Immature natural killer cell (primary cell): Measurements from ENCODE around the gene PRKAG1. TPM values are rescaled to one million over a fixed set of nuclear protein-coding genes. Genes with fewer than 3 reads are reported as not detected.

Experiments used
- DNase-seq, 3 donors: peaks; one replicate each; pipeline ENCODE4 v3.0.0; 2022; ENCODE audit warnings: mixed read lengths in 1 of 3
- H3K27ac Mint-ChIP-seq, 6 donors: one replicate each; pipeline ENCODE4 v1.8.0; 2020; ENCODE audit warnings: mixed read lengths in 6 of 6, mild to moderate bottlenecking in 5 of 6, inconsistent platforms in 4 of 6, moderate library complexity in 3 of 6
- H3K27me3 Mint-ChIP-seq, 3 donors: one replicate each; pipeline ENCODE4 v1.8.0; 2020 to 2021; ENCODE audit warnings: low read depth in 3 of 3, mild to moderate bottlenecking in 3 of 3, mixed read lengths in 3 of 3, moderate library complexity in 3 of 3, inconsistent platforms in 1 of 3
- H3K36me3 Mint-ChIP-seq, 3 donors: one replicate each; pipeline ENCODE4 v1.8.0; 2020; ENCODE audit warnings: mixed read lengths in 3 of 3, inconsistent platforms in 2 of 3, mild to moderate bottlenecking in 2 of 3
- H3K4me1 Mint-ChIP-seq, 2 donors: one replicate each; pipeline ENCODE4 v1.8.0; 2020; ENCODE audit warnings: inconsistent platforms in 2 of 2, mild to moderate bottlenecking in 2 of 2, mixed read lengths in 2 of 2, moderate library complexity in 1 of 2
- H3K4me3 Mint-ChIP-seq, 5 donors: one replicate each; pipeline ENCODE4 v1.8.0; 2020; ENCODE audit warnings: mild to moderate bottlenecking in 5 of 5, mixed read lengths in 5 of 5, inconsistent platforms in 3 of 5, moderate library complexity in 3 of 5
- H3K9me3 Mint-ChIP-seq, 6 donors: one replicate each; pipeline ENCODE4 v1.8.0; 2020; ENCODE audit warnings: mild to moderate bottlenecking in 6 of 6, mixed read lengths in 6 of 6, inconsistent platforms in 4 of 6, moderate library complexity in 3 of 6
- polyA plus RNA-seq, 3 donors: library from polyadenylated mRNA; unstranded; fragments of 300-500 nt; fragmentation: Illumina TruSeq; gene quantifications; one replicate each; pipeline ENCODE4 v1.2.3, GENCODE V29; 2021

PRKAG1 gene
- polyA plus RNA-seq, 3 donors from 2014 or later = 58.5 to 75.3 (median 69.1) TPM

DNA sequence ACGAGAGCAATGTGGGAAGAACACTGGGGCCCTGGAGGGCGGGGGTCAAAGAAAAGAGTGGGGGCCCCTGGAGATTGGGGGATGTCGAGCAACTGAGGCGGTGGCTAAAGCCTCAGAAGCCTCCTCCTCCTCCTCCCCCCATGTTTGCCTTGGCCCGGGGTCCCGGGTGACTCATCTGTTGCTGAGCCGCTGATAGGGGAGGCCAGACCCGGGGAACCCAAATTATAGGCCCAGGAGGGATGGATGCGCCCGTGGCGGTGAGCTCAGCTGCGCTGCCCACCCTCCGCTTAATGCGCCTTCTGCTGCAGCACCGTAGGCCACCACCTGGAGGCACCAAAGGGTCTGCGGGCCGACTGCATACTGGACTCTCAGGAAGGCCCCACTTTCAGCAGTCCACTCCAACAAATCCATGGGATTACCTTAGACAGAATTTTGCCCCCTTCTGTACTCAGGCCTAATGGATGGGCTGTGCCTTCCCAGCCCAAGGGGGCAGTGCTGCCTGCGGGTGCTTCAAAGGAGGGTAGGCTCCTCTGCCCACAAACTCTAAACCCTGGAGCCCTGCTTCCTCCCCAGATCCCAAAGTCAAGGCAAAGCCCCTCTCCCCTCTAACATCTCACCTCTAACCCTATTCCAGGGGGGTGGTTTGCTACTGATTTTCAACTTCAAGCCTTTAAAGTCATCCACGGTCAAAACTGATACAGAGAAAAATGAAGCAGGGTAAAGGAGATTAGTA lies 44.5 kb downstream of the PRKAG1 start:
- peak; percentile 41 to 46 (median 42) for DNase-seq
- H3K4me3 Mint-ChIP-seq = no peak overlapping the region

DNA sequence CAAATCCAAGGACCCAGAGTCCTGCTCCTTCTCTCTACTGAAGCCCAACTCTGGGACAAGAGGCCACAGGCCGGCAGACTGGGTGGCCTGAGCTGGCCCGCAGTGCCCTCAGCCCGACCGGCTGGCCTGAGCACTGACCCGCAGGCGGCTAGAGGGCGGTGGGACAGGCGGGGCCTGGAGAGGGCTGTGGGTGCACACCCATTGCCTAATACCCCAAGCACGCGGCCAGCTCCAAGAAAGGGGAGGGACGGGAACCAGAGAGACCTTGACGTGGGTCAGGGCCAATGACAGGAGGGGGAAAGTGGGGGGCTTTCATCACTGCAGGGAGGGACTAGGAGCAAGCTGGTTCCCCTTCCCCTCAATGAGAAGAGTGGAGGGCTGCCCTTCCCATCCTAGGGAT lies 45.0 kb downstream of the PRKAG1 start:
- no peak for DNase-seq
- Mint-ChIP-seq H3K36me3 (no peaks in the 10 kb centered on the region), H3K4me3 (no peak overlapping the region), H3K4me1 (peaks cover 48% of the 10 kb centered on the region in 2 donors), H3K27me3 (peaks cover 26 to 41% (median 28%) of the 10 kb centered on the region in 3 donors), H3K9me3 (no peaks in the 10 kb centered on the region), H3K27ac (no peak overlapping the region)

More for the DNA sequence above, 44.5 kb downstream of the PRKAG1 start:
- peaks cover 50 to 54% of the 10 kb centered on the region in 2 donors for H3K4me1 Mint-ChIP-seq
- H3K9me3 Mint-ChIP-seq = no peaks in the 10 kb centered on the region
- no peak overlapping the region for H3K27ac Mint-ChIP-seq
- peaks cover 28 to 44% (median 29%) of the 10 kb centered on the region in 3 donors for H3K27me3 Mint-ChIP-seq
- H3K36me3 Mint-ChIP-seq = no peaks in the 10 kb centered on the region

DNA sequence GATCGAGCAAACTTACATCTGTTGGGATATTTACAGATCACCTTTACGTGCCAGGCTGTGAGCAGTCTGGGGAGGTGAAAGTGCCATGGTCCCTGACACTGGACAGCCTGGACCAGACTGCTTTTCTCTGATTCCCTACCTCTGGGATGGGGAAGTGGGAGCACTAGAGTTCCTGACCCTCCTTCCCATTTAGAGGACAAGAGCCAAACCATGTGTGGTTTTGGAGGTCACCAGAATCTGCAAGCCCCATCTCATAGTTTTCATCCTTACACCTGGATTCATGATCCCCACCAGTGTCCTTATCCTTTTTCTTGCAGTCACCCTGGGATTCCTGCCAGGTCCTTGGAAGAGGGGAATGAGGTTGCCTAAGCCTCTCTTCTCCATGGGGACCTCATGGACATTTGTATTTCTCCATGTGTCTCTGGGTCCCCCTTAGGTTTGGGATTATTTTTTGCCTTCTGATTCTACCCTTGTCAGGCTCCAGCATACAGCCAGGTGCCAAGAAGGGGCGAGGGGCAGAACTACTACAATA lies 45.6 kb downstream of the PRKAG1 start:
- no peaks in the 10 kb centered on the region for H3K36me3 Mint-ChIP-seq
- H3K27me3 Mint-ChIP-seq = peaks cover 23 to 39% (median 28%) of the 10 kb centered on the region in 3 donors
- no peak for DNase-seq
- H3K4me3 Mint-ChIP-seq = peak overlapping the region in 1 of 5 donors; percentile 79
- peaks cover 46% of the 10 kb centered on the region in 2 donors for H3K4me1 Mint-ChIP-seq
- no peaks in the 10 kb centered on the region for H3K9me3 Mint-ChIP-seq
- peak overlapping the region in 1 of 6 donors; percentile 51 for H3K27ac Mint-ChIP-seq

DNA sequence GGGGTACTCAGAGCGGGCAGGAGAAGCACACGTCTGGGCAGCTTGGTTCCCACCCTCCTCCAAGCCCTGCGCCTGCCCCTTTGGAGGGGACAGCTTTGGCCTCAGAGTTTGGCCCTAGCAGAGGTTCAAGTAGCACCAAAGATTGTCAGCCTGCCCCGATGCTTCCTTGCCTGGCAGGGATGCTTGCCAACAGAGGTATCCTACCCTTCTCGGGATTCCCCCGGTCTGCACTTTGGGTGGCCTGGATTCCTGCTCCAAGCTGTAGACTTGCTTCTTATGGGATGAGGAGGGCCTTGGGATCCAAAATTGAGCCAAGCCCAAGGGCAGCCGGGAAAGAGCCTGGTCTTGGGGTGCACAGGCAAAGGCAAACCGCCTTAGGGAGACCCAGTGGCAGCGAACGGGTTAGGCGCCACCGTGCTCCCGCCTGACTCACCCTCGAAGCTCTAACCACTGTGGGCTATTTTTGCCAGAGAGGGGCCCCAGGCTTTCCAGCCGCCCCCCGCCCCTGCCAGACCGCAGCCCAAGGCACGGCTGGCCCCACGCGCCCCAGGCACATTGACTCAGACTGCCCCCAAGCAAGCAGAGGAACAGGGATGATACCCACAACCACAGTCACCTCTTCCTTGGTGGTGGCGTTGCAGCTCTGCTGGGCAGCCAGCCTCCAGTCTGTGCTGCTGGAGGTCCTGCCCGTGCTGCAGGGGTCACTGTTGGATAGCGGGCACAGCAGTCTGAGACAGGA lies 46.2 kb downstream of the PRKAG1 start:
- Mint-ChIP-seq H3K4me3 (peak overlapping the region in 4 of 5 donors; percentile 68 to 80 (median 79)), H3K27ac (peak overlapping the region in 1 of 6 donors; percentile 51), H3K36me3 (no peaks in the 10 kb centered on the region), H3K4me1 (peaks cover 40% of the 10 kb centered on the region in 2 donors), H3K9me3 (no peaks in the 10 kb centered on the region), H3K27me3 (peaks cover 19 to 33% (median 23%) of the 10 kb centered on the region in 3 donors)
- DNase-seq = peak; percentile 49 to 51 (median 49)

DNA sequence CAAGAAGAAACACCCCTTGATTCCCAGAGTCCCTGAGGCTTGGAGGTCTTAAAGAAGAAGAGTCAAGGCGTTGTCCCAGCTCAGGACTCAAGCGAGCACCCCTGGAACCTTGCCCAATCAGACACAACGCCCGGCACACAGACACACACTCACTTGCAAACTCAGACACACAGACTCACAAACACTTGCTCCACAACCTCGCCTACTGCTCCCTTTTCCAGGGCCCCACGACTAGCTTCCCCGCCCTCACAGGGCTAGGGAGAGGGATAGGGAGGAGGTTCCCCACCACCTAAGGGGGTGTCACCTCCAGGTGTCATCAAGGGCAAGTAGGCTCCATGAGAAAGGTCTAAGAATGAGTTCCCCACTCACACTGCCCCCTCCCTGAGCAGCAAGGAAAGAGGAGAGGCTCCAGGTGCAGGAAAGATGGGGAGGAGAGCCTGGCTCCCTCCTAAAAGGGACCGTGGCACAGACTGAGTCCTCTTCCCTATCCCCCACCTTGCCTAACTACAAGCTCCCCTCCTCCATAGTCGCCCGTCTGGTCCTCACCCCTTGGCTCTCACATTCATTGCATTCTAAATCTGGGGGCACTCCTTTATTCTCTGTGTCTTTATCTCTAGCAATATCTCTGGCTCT lies 47.8 kb downstream of the PRKAG1 start:
- Mint-ChIP-seq H3K27ac (peak overlapping the region in 4 of 6 donors; percentile 2 to 71 (median 46)), H3K9me3 (no peaks in the 10 kb centered on the region), H3K36me3 (no peaks in the 10 kb centered on the region), H3K4me3 (peak overlapping the region; percentile 57 to 79 (median 68)), H3K4me1 (peaks cover 33 to 34% of the 10 kb centered on the region in 2 donors), H3K27me3 (peaks cover 17 to 29% (median 18%) of the 10 kb centered on the region in 3 donors)
- no peak for DNase-seq

DNA sequence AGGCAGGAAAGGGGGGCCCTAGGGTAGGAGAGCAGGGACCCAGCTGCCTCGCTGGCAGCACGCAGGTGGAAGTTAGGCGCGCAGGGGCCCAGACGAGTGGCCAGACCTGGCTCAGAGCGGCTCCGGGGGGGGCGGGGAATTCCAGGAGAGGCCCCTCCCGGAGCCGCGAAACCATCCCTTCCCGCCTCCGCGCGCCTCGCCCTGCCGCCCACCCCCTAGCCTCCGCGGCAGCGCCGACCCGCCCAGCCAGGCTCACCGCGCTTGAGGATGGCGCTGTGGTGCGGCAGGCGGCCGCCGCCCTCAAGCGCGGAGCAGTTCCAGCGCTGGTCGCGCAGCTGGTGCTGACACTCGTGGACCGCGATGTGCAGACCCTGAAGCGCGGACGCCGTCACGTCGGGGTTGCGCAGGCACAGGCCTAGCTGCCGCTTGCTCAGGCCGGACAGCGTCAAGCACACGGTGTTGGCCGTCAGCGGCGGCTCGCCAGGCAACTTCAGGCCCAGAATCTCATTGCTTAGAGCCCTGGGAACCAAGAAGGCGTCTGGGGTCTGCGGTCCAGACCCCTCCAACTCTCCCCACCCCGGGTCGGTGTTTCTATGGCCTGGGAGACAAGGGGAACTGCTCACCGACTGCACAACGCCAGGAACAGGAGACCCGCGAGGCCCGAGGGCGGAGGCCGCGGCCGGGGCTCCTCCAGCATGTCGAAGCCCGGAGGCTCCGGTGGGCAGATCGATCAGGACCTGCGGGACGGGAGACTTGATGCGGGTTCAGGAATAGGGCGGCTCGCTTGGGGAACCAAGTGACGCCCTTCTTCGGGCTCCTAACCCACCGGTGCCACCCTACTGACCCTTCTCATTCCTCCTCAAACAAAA lies 48.5 kb downstream of the PRKAG1 start:
- peak; percentile 26 to 43 (median 36) for DNase-seq
- peak overlapping the region; percentile 45 to 79 (median 68) for H3K4me3 Mint-ChIP-seq
- peaks cover 33 to 34% of the 10 kb centered on the region in 2 donors for H3K4me1 Mint-ChIP-seq
- H3K27ac Mint-ChIP-seq = peak overlapping the region in 1 of 6 donors; percentile 69
- H3K36me3 Mint-ChIP-seq = no peaks in the 10 kb centered on the region
- peaks cover 15 to 29% (median 18%) of the 10 kb centered on the region in 3 donors for H3K27me3 Mint-ChIP-seq
- H3K9me3 Mint-ChIP-seq = no peaks in the 10 kb centered on the region

DNA sequence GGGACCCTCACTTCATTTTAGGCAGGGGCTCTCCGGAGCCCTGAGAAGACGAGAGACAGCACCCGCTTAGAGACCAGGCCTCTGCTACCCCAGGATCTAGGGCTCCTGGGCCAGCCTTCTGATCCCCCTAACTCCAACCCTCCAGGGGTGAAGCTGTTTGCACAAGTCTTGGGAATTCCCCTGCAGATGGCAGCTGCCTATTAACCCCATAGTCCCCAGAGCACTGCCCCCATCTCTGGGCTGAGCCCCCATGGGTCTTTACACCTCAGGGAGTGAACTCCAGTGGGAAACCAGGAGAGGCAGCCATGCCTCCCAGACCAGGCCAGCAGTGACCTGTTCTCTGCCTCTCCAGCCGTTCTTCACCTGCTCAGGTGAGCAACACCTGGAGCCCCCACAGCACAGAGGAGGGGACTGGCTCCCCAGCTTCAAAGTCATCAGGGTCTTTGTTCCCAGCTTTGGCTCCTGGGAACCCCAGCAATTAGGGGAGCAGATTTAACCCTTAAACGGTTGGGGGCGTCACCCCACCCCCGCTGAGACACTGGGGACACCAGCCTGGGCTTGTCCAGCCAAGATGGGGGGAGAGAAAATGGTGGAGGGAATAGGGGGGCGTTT lies 49.3 kb downstream of the PRKAG1 start:
- Mint-ChIP-seq H3K4me1 (peaks cover 33 to 34% of the 10 kb centered on the region in 2 donors), H3K4me3 (peak overlapping the region in 4 of 5 donors; percentile 17 to 38 (median 27)), H3K9me3 (no peaks in the 10 kb centered on the region), H3K27ac (no peak overlapping the region), H3K27me3 (peaks cover 15 to 24% (median 18%) of the 10 kb centered on the region in 3 donors), H3K36me3 (no peaks in the 10 kb centered on the region)
- DNase-seq = no peak

DNA sequence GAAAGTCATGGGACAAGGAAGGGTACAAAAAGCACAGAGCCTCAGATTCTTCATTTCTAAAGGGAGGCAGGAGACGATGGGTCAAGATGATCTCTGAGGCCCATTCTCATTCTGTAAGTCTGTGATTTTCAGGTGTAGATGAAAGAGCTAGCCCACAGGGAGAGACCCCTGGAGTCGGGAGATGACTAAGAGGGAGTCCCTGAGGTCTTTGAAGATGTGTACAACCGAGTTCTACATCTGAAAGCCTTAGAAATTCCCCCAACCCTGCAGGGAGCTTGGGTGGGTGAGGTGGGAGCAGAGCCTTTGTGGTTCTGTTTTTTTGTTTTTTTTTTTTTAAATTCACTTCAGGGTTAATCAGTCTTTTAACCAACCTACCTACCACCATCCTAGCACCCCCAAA lies 50.1 kb downstream of the PRKAG1 start:
- H3K9me3 Mint-ChIP-seq = no peaks in the 10 kb centered on the region
- H3K36me3 Mint-ChIP-seq = no peaks in the 10 kb centered on the region
- H3K27ac Mint-ChIP-seq = no peak overlapping the region
- H3K4me3 Mint-ChIP-seq = peak overlapping the region in 3 of 5 donors; percentile 23 to 52 (median 30)
- DNase-seq = no peak
- peaks cover 33 to 34% of the 10 kb centered on the region in 2 donors for H3K4me1 Mint-ChIP-seq
- H3K27me3 Mint-ChIP-seq = peaks cover 15 to 24% (median 20%) of the 10 kb centered on the region in 3 donors

DNA sequence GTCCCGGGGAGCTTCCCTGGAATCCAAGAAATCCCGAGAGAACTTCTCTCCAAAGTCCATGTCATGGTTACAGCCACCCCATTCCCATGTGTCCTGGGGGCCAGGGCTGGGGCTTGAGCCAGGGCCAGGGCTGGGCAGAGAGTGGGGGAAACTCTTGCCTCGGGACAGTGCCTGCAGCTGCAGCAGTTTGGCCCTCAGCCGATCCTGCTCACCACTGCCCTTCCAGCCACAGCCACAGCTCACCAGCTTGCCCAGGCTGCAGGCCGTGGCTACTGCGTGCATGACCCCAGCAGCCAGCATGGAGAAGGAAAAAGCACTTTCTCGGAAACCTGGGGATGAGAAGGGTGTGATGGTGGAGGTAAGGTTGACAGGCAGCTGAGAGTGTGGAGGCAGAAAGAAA lies 50.6 kb downstream of the PRKAG1 start:
- H3K36me3 Mint-ChIP-seq = no peaks in the 10 kb centered on the region
- no peak overlapping the region for H3K4me3 Mint-ChIP-seq
- no peak for DNase-seq
- peak overlapping the region in 1 of 6 donors; percentile 21 for H3K27ac Mint-ChIP-seq
- H3K27me3 Mint-ChIP-seq = peaks cover 15 to 20% (median 19%) of the 10 kb centered on the region in 3 donors
- H3K9me3 Mint-ChIP-seq = no peaks in the 10 kb centered on the region
- peaks cover 31 to 34% of the 10 kb centered on the region in 2 donors for H3K4me1 Mint-ChIP-seq

DNA sequence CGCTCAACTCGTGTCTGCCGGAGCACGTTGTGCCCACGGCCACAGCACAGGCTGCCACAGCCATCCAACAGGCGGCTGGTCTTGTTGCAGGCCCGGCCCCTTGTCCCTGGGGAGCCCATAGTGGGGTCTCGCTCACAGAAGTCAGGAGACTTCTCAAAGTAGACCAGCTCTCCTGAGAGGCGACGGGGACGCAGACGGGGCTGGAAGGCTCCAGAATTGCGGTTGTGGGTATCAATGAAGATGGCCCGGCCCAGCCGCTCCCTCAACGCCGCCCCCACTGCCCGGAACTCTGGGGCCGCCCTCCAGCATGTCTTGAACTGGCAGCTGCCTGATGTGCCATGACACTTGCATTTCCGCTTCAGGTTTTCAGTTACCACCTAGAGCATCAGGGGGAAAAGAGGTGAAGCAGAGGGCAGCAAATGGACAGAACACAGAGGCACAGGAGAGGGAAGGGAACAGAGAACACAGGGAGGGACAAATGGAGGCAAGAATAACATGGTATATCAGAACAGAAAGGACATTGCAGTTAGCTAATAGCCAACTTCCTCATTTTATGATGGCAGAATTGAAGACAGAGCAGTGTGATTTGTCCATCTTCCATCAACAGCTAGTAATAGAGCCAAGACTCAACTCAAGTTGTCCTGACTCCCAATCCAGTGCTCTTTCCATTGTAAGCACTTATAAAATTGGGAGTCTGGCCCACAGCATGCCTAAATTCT lies 52.2 kb downstream of the PRKAG1 start:
- Mint-ChIP-seq H3K9me3 (no peaks in the 10 kb centered on the region), H3K36me3 (no peaks in the 10 kb centered on the region), H3K27me3 (peaks cover 5 to 12% (median 9%) of the 10 kb centered on the region in 3 donors), H3K27ac (peak overlapping the region in 1 of 6 donors; percentile 10), H3K4me3 (no peak overlapping the region), H3K4me1 (peaks cover 14 to 20% of the 10 kb centered on the region in 2 donors)
- DNase-seq = no peak

DNA sequence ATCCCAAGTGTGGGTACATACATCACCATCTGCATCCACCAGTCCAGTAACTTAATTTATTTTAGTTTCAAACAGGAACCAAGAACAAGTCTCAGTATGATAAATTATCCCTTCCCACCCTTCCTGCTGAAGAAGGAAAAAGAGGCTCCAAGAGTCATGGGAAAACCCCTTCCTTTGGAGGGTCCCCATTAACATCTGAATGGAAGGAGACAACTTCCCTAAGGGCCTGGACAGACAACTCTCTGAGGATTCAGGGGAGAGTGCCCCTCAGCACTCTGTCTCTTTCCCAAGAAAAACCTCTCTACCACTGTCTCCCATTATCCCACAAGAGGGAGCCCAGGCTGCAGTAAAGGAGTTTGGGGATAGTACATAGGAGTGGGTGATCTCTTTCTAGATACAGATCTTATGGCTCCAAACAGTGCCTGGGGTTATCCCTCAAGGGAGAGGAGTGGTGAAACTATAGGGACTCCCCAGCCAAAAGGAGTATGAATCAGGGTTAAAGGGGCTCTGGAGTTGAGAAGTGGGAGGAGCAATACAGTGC lies 53.2 kb downstream of the PRKAG1 start:
- Mint-ChIP-seq H3K27ac (no peak overlapping the region), H3K9me3 (no peaks in the 10 kb centered on the region), H3K4me3 (no peak overlapping the region), H3K36me3 (no peaks in the 10 kb centered on the region), H3K27me3 (peaks cover 0 to 9% (median 0%) of the 10 kb centered on the region in 3 donors), H3K4me1 (peaks cover 4 to 12% of the 10 kb centered on the region in 2 donors)
- no peak for DNase-seq

DNA sequence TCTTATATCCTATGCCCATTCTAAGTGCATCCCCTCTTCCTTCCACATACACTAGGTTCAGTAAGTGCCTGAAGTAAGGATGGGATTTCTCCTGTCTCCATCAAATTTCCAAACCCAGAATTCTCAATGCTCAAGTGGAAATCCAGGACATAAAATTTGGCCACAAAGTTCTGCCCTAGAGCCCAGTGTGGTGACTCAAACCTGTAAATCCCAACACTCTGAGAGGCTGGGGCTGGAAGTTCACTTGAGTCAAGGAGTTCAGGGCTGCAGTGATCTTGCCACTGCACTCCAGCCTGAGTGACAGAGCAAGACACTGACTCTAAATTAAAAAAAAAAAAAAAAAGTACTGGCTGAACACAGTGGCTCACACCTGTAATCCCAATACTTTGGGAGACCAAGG lies 56.8 kb downstream of the PRKAG1 start:
- no peak overlapping the region for H3K27ac Mint-ChIP-seq
- H3K4me3 Mint-ChIP-seq = no peak overlapping the region
- H3K9me3 Mint-ChIP-seq = no peaks in the 10 kb centered on the region
- peaks cover 0 to 9% (median 0%) of the 10 kb centered on the region in 3 donors for H3K27me3 Mint-ChIP-seq
- H3K36me3 Mint-ChIP-seq = no peaks in the 10 kb centered on the region
- peaks cover 10 to 12% of the 10 kb centered on the region in 2 donors for H3K4me1 Mint-ChIP-seq
- DNase-seq = no peak
